HEK293T (cell line): ENCODE results near the gene IMP4.

Experiments
- CTCF ChIA-PET: fragments of 350-600 bp; formaldehyde crosslinking; extraction: SDS; loops from one replicate; lab custom pipeline; 2021; ENCODE audit warnings: antibody characterized with exemption, inconsistent platforms; lab: Yijun Ruan, JAX
- POLR2A ChIA-PET: fragments of 350-600 bp; formaldehyde crosslinking; extraction: SDS; loops from one replicate; lab custom pipeline; 2020; ENCODE audit warnings: antibody characterized with exemption, inconsistent platforms; lab: Yijun Ruan, JAX
- DNase-seq: peaks from one replicate; pipeline ENCODE4 v3.0.0; 2012; ENCODE audit warnings: mixed read lengths; ENCODE audit errors: extremely low spot score
- ARNT ChIP-seq: fragments of 450-650 bp; IDR thresholded peaks from 2 replicates; pipeline ENCODE4 v1.6.1; 2017; ENCODE audit warnings: mild to moderate bottlenecking
- BHLHE40 ChIP-seq: fragments of 450-650 bp; IDR thresholded peaks from 2 replicates; pipeline ENCODE4 v1.6.1; 2016; ENCODE audit warnings: mild to moderate bottlenecking, moderate library complexity, borderline replicate concordance
- CTBP1 ChIP-seq: fragments of 450-650 bp; IDR thresholded peaks from 2 replicates; pipeline ENCODE4 v1.6.1; 2016; ENCODE audit warnings: borderline replicate concordance
- ELF4 ChIP-seq: fragments of 450-650 bp; IDR thresholded peaks from 2 replicates; pipeline ENCODE4 v1.6.1; 2017; ENCODE audit warnings: antibody characterized with exemption
- FOXA1 ChIP-seq: fragments of 450-650 bp; IDR thresholded peaks from 2 replicates; pipeline ENCODE4 v1.6.1; 2016; ENCODE audit warnings: mild to moderate bottlenecking
- FOXK2 ChIP-seq: fragments of 450-650 bp; IDR thresholded peaks from 2 replicates; pipeline ENCODE4 v1.6.1; 2016; ENCODE audit warnings: mild to moderate bottlenecking
- FOXM1 ChIP-seq: fragments of 450-650 bp; IDR thresholded peaks from 2 replicates; pipeline ENCODE4 v1.6.1; 2017; ENCODE audit warnings: mild to moderate bottlenecking, borderline replicate concordance
- HDGF ChIP-seq: fragments of 450-650 bp; IDR thresholded peaks from 2 replicates; pipeline ENCODE4 v1.6.1; 2017; ENCODE audit warnings: antibody characterized with exemption, borderline replicate concordance
- L3MBTL2 ChIP-seq: fragments of 450-650 bp; conservative IDR thresholded peaks from 2 replicates; pipeline ENCODE4 v1.6.1; 2016; ENCODE audit warnings: mild to moderate bottlenecking
- LEF1 ChIP-seq: fragments of 450-650 bp; IDR thresholded peaks from 2 replicates; pipeline ENCODE4 v1.6.1; 2017; ENCODE audit warnings: mild to moderate bottlenecking, borderline replicate concordance
- NFRKB ChIP-seq: fragments of 450-650 bp; IDR thresholded peaks from 2 replicates; pipeline ENCODE4 v1.6.1; 2016; ENCODE audit warnings: mild to moderate bottlenecking, moderate library complexity
- SP1 ChIP-seq: fragments of 450-650 bp; IDR thresholded peaks from 2 replicates; pipeline ENCODE4 v1.6.1; 2017
- SUZ12 ChIP-seq: fragments of 450-650 bp; IDR thresholded peaks from 2 replicates; pipeline ENCODE4 v1.6.1; 2016; ENCODE audit warnings: mild to moderate bottlenecking
- TARDBP ChIP-seq: fragments of 450-650 bp; IDR thresholded peaks from 2 replicates; pipeline ENCODE4 v1.6.1; 2016
- ZNF384 ChIP-seq: fragments of 450-650 bp; IDR thresholded peaks from 2 replicates; pipeline ENCODE4 v1.6.1; 2016
- TF ChIP-seq, protein P1 (sequence below): fragments of 450-650 bp; IDR thresholded peaks from 2 replicates; pipeline ENCODE4 v1.6.1; 2016

IMP4 gene

DNA sequence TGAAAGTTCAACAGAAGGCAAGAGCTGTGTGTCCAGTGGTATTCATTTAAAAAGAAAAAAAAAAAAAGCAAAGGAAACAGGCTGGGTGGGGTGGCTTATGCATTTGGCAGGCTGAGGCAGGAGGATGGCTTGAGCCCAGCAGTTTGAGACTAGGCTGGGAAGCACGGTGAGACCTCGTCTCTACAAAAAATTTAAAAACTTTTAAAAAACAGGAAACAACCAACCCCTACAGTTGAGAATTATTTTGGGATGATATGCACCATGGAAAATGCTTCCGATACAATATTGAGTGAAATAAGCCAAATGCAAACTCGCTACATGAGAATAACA, 44.3 kb downstream of the IMP4 start:
- ChIA-PET POLR2A (no interaction called here), CTCF (no interaction called here)
- no peak for DNase-seq
- TF ChIP-seq L3MBTL2 (no peak), FOXA1 (no peak), ARNT (no peak), NFRKB (no peak), HDGF (no peak), TARDBP (no peak), ZNF384 (no peak), FOXM1 (no peak), SUZ12 (no peak), CTBP1 (no peak), ELF4 (no peak), FOXK2 (no peak), BHLHE40 (no peak), SP1 (no peak), LEF1 (no peak)
- TF ChIP-seq, protein P1, sequence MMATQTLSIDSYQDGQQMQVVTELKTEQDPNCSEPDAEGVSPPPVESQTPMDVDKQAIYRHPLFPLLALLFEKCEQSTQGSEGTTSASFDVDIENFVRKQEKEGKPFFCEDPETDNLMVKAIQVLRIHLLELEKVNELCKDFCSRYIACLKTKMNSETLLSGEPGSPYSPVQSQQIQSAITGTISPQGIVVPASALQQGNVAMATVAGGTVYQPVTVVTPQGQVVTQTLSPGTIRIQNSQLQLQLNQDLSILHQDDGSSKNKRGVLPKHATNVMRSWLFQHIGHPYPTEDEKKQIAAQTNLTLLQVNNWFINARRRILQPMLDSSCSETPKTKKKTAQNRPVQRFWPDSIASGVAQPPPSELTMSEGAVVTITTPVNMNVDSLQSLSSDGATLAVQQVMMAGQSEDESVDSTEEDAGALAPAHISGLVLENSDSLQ: no peak

DNA sequence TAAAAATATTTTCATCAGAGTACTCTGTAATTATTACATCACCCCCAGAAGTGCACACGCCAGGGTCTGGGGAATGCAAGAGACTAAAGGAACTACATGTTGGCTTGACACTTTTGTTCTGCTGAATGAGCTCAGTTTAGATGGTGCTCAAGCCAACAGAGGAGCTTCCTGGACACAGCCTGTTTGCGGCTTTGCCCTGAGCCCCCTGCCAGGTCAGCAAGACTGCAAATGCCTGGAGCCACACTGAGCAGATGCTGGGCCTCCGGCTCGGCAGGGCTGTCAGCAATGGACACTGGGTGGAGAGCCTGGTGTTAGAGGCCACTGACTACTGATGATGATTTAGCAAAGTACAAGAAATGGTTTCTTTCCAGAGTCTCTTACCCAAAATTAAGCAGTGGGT, 45.1 kb downstream of the IMP4 start:
- POLR2A ChIA-PET: no interaction called here
- TF ChIP-seq BHLHE40 (no peak), TARDBP (no peak)
- no peak for DNase-seq
- CTCF ChIA-PET: no interaction called here

- TF ChIP-seq FOXA1: no peak
- no peak for TF ChIP-seq FOXK2
- TF ChIP-seq CTBP1: no peak
- TF ChIP-seq FOXM1: no peak
- TF ChIP-seq NFRKB: no peak
- TF ChIP-seq BHLHE40: no peak
- no peak for TF ChIP-seq SP1
- TF ChIP-seq ARNT: no peak
- DNase-seq: no peak
- ChIA-PET CTCF (interaction anchor here (2.0 kb wide), 1 partner anchor 15 kb away, joined by 8 read pairs; no protein-coding TSS in a partner anchor), POLR2A (no interaction called here)
Observed at GRCh38 chr2:130388221-130388907, 45.7 kb downstream of the IMP4 start.

GRCh38 chr2:130389358-130389757, 46.7 kb downstream of the IMP4 start:
- CTCF ChIA-PET: interaction anchor here (2.0 kb wide), 1 partner anchor 16 kb away, joined by 8 read pairs; no protein-coding TSS in a partner anchor
- POLR2A ChIA-PET: no interaction called here
- DNase-seq: no peak
- TF ChIP-seq SUZ12 (no peak), TARDBP (no peak), ZNF384 (no peak)

GRCh38 chr2:130389783-130390182, 47.1 kb downstream of the IMP4 start:
- ChIA-PET POLR2A (interaction anchor here (1.7 kb wide), 1 partner anchor 16 kb away, joined by 6 read pairs; no protein-coding TSS in a partner anchor), CTCF (interaction anchor here (2.0 kb wide), 1 partner anchor 17 kb away, joined by 8 read pairs; no protein-coding TSS in a partner anchor)
- no peak for TF ChIP-seq TARDBP
- TF ChIP-seq, protein P1: no peak
- TF ChIP-seq BHLHE40: no peak
- TF ChIP-seq NFRKB: no peak
- no peak for TF ChIP-seq ZNF384
- no peak for TF ChIP-seq ELF4
- no peak for TF ChIP-seq L3MBTL2
- TF ChIP-seq CTBP1: no peak
- no peak for TF ChIP-seq FOXA1
- no peak for TF ChIP-seq SUZ12
- no peak for TF ChIP-seq LEF1

DNA sequence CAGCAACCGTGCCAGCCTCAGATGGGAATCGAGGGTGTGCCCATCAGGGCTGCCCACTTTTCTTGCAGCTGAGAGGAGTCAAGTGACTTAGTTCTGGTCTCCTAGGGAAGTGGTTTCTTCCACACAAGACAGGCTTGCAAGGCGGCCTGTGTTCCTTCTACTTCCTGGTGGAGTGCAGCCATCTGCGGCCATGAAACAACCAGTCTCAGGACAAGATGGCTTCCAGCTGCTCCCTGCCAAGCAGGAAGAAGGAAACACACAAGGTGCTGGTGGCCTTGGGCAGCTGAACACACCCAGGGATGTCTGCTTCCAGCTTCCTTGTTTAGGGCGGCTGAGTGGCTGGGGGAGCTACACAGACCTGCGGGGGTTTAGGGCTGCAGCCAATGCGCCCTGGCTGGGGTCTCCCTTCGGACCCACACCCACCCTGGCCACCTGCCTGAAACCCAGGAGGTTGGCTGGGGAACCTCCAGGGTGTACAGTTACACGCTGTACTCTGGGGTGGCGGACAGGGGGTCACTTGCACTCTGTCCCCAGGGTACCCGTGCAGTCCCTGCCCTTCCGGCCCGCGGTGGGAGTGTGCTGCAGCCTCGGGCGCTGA, 47.9 kb downstream of the IMP4 start:
- ChIA-PET POLR2A (interaction anchor here (0.6 to 2.5 kb wide), 5 partner anchors 12 to 54 kb away, joined by 3 to 12 read pairs (median 5); partner anchors contain the start of gene IMP4), CTCF (interaction anchor here (2.0 kb wide), 1 partner anchor 18 kb away, joined by 8 read pairs; no protein-coding TSS in a partner anchor)
- DNase-seq: no peak
- TF ChIP-seq BHLHE40 (no peak), NFRKB (no peak), ELF4 (no peak), ARNT (no peak), LEF1 (no peak), CTBP1 (no peak), L3MBTL2 (no peak), FOXK2 (no peak), SP1 (no peak), FOXA1 (no peak), FOXM1 (no peak), ZNF384 (no peak), TARDBP (no peak), SUZ12 (no peak), HDGF (no peak)
- TF ChIP-seq, protein P1: no peak

More at GRCh38 chr2:130389783-130390182, 47.1 kb downstream of the IMP4 start:
- DNase-seq: no peak
